Panc1 (cell line): Measurements from ENCODE around the gene ERN1.

Source experiments
- CTCF ChIP-seq: fragments of 450-650 bp; IDR thresholded peaks from 2 replicates; pipeline ENCODE4 v1.5.1; 2017; ENCODE audit warnings: mild to moderate bottlenecking
- POLR2AphosphoS5 ChIP-seq: IDR thresholded peaks from 2 replicates; pipeline ENCODE4 v1.6.1; 2012; ENCODE audit warnings: mild to moderate bottlenecking, low read depth, low read length, moderate library complexity
- REST ChIP-seq, 2 experiments: IDR thresholded peaks; 2 replicates each; pipeline ENCODE4 v1.6.1; 2011 to 2012; ENCODE audit warnings: low read depth in 2 of 2, control low read depth in 1 of 2, low read length in 1 of 2, mild to moderate bottlenecking in 1 of 2, moderate library complexity in 1 of 2; ENCODE audit not compliant: insufficient read depth in 1 of 2

- TF ChIP-seq POLR2AphosphoS5 (no peak), REST (IDR thresholded peaks at IDR 0.05; ENCODE audit: insufficient read depth in 1 of 2, low read depth in 2 of 2, low read length in 1 of 2) (no peak), CTCF (no peak)
Measured at GRCh38 chr17:64067657-64068056, 62.3 kb downstream of the ERN1 start.
